HG03060 (cell line): ENCODE measurements around the gene SPEM3.

Experiments used
- ATAC-seq: cut with Tn5 transposase; IDR thresholded peaks from one replicate; pipeline ENCODE4 v1.9.1; 2021; ENCODE audit warnings: low read depth, moderate number of reproducible peaks; ENCODE audit not compliant: unreplicated experiment

Gene SPEM3

GRCh38 chr17:7419819-7420610 is 8.6 kb upstream of the SPEM3 start, which contains the start of gene SPEM1:
Gene SPEM1, plus strand, starts transcription at chr17:7420324. Its CDS starts 61 bp downstream, at chr17:7420385.
- ATAC-seq: no peak

GRCh38 chr17:7421186-7421585 is 7.5 kb upstream of the SPEM3 start:
- ATAC-seq: no peak

- no peak for ATAC-seq
Measured at GRCh38 chr17:7423679-7424078, 5.0 kb upstream of the SPEM3 start.

GRCh38 chr17:7425316-7425715 is 3.3 kb upstream of the SPEM3 start, which contains the start of gene SPEM2:
Gene SPEM2, plus strand, starts transcription at chr17:7425616. Its CDS starts 73 bp downstream, at chr17:7425689.
- no peak for ATAC-seq

GRCh38 chr17:7425756-7426155 is 2.9 kb upstream of the SPEM3 start:
- no peak for ATAC-seq

- ATAC-seq: no peak
Measured at GRCh38 chr17:7426203-7426863, 2.3 kb upstream of the SPEM3 start.

- no peak for ATAC-seq
Measured at GRCh38 chr17:7426896-7427489, 1.7 kb upstream of the SPEM3 start.

- no peak for ATAC-seq
Measured at GRCh38 chr17:7427549-7427948, 1.1 kb upstream of the SPEM3 start.

- no peak for ATAC-seq
Measured at GRCh38 chr17:7429722-7430121, 1.1 kb downstream of the SPEM3 start.

GRCh38 chr17:7431231-7431630 is 2.6 kb downstream of the SPEM3 start:
- no peak for ATAC-seq

GRCh38 chr17:7432296-7432695 is 3.6 kb downstream of the SPEM3 start:
- no peak for ATAC-seq

- ATAC-seq: no peak
Measured at GRCh38 chr17:7435676-7436555, 7.3 kb downstream of the SPEM3 start.

GRCh38 chr17:7436556-7437368 is 8.1 kb downstream of the SPEM3 start:
- ATAC-seq: no peak

GRCh38 chr17:7437369-7437863 is 8.8 kb downstream of the SPEM3 start:
- no peak for ATAC-seq

- ATAC-seq: no peak
Measured at GRCh38 chr17:7437950-7438614, 9.4 kb downstream of the SPEM3 start.

- ATAC-seq: no peak
Measured at GRCh38 chr17:7438656-7439460, 10.2 kb downstream of the SPEM3 start.

GRCh38 chr17:7439462-7440112 is 10.9 kb downstream of the SPEM3 start, which contains the start of gene FGF11:
Gene FGF11, plus strand, starts transcription at chr17:7439512. Its CDS starts 109 bp downstream, at chr17:7439621.
- ATAC-seq: no peak
